GM18508 (cell line): ENCODE data around the gene C9orf153.
"Not testable (repeated sequence)": the region's sequence is repeated elsewhere in the genome, so short reads cannot be mapped to it uniquely, and the experiment has no call there.

Source experiments
- ATAC-seq: cut with Tn5 transposase; IDR thresholded peaks from one replicate; pipeline ENCODE4 v1.9.1; 2021; ENCODE audit warnings: moderate number of reproducible peaks; ENCODE audit not compliant: insufficient read depth, unreplicated experiment

The C9orf153 gene

DNA sequence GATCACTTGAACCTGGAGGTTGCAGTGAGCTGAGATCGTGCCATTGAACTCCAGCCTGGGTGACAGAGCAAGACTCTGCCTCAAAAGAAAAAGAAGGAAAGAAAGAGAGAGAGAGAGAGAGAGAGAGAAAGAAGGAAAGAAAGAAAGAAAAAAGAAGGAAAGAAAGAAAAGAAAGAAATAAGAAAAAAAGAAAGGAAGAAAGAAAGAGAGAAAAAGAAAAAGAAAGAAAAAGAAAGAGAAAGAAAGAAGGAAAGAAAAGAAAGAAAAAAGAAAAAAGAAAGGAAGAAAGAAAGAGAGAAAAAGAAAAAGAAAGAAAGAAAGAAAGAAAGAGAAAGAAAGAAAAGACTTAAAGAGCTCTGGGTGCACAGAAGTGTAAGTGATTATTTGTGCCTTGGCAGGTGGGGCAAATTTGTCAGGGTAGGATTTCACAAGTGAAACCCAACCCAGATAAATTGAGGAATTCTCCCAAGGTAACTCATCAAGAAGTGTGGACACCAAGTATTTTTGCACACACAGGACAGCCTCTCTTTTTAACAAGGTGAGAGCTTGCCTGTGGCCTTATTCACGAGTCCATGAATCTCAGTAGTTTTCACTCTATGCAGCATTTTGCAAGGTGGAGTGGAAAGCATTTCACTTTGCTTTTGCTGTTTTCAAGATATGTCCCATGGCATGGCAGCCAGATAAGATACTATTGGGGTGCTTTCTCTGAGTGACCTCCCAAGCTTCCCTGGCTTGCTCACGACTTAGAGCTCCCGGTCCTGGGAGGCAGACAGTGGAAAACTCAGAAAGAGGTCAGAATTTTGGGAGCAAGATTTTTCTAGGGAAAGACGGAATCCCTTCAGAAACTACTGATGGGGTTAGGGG, 57.8 kb downstream of the C9orf153 start:
- no peak for ATAC-seq

DNA sequence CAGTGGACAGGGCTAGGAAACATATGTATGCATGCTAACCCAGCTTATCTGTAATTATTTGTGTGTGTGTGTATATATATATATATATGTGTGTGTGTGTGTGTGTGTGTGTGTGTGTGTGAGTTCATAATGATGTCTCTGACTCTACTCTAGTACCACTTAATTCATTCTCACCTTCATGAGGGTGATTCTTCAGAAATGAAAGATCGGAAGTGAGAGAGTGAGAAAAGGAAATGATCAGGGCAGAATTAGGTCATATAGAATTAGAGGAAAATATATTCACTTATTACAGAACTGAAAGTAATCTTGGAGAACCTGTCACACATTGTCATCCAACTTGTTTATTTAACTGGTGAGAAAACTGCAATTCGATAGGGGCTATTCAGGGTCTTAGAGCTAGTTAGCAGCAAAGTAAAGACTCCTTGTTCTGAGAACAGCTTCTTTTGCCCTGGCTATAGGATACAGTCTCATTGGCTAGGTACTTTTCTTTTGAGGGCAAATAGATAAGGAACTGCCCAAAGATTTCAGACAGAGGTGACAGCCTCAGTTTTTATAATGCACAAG, 58.8 kb downstream of the C9orf153 start:
- ATAC-seq = no peak

DNA sequence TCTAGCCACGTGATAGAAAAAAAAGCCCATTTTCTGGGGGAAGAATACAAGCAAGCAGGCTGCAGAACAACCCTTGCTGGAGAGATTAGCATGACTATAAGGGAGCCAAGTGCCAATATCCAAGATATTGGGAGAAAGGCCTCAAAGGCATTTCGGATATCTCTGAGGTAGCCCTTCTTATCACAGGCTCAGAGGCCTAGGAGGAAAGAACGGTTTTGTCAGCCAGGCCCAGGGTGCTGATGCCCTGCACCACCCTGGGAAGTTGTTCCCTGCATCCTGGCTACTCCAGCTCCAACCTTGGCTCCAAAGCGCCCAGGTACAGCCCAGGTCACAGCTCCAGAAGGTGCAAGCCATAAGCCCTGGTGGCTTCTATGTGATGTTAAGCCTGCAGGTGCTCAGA, 66.4 kb downstream of the C9orf153 start:
- no peak for ATAC-seq

DNA sequence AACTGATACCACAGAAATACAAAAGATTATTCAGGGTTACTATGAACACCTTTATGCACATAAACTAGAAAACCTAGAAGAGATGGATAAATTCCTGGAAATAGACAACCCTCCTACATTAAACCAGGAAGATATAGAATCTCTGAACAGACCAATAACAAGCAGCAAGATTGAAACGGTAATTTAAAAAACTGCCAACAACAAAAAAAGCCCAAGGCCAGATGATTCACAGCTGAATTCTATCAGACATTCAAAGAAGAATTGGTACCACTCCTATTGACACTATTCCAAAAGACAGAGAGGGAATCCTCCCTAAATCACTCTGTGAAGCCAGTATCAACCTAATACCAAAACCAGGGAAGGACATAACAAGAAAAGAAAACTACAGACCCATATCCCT, 68.8 kb downstream of the C9orf153 start:
- ATAC-seq = not testable (repeated sequence)

DNA sequence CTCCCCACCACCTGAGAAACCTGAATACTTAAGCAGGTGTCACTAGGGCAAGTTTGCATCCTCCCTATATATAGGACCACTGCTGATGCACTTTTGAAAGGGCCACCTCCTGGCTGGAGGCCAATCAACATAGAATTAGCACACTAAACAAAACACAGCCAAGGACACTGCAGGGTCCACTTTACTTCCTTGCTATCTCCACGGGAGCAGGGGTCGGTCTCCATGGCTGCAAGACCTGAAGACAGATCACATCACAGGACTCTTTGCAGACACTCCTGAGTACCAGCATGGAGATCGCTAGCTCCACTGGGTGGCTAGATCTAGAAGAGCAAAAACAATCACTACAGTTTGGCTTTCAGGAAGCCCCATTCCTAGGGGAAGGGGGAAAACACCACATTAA, 72.3 kb downstream of the C9orf153 start:
- ATAC-seq = no peak

DNA sequence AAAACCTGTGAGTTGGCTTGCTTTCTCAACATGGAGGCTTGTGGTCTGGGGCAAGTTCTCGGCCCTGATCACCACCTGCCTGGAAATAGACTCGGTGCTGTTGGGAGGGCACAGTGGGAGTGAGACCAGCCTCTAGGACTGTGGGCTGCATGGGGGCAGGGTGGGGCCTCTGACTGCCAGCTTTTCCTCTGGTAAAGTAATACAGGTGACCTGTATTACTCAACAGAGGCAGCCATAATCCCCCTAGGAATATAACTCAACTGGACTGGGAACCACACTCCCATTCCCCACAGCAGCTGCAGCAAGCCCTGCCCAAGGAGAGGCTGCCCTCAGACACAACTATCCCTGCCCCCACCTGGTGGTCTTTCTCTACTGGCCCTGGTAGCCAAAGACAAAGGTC, 72.8 kb downstream of the C9orf153 start:
- no peak for ATAC-seq

DNA sequence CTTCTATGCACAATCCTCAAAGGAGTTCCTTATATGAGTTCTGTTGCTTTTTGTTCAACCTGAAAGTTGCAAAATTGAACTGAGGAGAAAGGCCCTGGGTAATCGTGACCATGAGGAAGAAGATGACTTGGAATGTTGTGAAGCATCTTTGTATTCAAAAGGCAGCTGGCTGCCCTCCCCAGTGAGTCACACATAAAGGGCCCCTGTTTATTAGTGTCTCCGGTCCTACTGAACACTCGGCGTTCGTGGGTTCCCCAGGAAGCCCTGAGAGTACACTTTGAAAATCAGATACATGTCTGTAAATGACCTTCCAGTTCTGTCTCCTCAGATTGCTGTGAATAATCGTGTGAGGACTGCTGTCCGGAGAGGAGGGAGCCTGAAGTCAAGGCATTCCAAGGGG, 73.6 kb downstream of the C9orf153 start:
- ATAC-seq = no peak

DNA sequence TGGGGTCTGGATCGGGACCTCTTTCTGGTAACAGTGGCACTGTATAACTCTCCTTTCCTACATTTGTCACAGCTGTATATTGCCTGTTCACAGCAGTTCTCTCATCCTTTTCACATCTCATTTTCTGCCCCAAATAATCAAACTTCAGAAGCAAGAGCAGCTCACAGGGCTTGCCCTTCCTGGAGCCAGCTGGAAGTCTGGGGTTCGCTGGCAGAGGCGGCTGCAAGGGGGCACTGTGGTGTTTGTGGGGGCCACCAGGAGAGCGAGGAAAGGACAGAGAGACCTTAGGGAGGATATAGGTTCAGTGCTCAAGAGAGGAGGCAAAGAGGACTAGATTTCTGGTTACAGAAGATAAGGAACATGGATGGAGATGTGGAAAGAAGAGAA, 75.3 kb downstream of the C9orf153 start:
- ATAC-seq = no peak

DNA sequence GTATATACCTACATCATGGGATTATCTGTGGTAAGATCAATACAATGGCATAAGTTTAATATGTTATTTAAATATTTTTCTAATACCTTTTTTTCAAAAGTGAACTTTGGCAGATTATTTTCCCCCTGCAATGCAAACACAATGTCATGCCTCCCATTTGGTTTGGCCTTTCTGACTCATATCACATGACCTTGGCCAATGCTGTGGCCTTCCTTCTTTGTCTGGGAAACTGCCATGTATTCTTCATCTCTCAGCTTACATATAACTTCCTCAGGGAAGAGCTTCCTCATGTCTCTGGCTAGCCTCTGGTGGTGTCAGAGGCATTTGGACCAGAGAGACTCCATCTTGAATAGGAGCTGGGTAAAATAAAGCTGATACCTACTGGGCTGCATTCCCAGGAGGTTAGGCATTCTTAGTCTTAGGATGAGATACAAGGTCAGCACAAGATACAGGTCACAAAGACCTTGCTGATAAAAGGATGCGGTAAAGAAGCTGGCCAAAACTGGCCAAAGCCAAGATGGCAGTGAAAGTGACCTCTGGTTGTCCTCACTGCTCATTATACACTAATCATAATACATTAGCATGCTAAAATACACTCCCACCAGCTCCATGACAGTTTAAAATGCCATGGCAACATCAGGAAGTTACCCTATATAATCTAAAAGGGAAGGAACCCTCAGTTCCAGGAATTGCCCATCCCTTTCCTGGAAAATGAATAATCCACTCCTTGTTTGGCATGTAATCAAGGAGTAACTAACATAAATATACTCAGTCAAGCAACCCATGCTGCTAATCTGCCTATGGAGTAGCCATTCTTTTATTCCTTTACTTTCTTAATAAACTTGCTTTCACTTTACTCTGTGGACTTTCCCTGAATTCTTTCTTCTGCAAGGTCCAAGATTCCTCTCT, 76.0 kb downstream of the C9orf153 start:
- no peak for ATAC-seq

DNA sequence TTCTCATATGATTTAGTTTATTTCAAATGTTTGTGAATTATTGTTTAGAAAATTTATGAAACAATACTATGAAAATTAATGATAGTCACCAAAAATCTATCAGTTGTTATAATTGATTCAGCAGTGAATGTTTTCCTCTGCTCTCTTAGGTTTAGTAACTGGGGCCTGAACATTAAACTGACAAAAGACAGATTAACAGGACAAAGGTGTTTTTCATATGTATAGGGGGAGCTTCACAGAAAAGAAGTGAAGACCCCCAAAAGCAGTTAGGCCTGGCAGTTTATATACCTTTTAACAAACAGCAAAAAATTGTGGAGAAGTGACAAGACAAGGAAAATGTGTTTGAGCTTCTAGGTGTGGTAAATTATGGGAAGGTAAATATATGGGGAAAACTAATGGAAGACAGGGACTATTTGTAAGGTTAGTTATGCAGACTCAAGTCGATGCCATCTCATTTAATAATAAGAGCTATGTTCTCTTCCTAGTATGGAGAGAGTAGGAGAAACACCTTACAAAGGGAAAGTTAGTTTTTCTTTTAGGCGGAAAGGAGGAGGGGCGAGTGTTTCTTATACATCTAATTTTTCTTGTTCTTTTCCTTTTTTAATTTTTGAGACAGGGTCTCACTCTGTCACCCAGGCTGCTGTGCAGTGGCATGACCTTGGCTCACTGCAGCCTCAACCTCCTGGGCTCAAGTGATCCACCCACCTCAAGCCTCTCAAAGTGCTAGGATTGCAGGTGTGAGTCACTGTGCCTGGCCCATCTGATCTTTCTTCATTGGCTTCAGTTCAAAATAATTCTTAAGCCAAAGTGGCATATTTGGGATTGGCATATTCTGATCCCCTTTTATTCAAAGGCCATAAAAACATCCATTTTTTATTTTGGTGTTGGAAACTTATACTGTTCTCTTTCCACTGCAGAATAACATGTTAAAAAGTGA, 77.8 kb downstream of the C9orf153 start:
- no peak for ATAC-seq

DNA sequence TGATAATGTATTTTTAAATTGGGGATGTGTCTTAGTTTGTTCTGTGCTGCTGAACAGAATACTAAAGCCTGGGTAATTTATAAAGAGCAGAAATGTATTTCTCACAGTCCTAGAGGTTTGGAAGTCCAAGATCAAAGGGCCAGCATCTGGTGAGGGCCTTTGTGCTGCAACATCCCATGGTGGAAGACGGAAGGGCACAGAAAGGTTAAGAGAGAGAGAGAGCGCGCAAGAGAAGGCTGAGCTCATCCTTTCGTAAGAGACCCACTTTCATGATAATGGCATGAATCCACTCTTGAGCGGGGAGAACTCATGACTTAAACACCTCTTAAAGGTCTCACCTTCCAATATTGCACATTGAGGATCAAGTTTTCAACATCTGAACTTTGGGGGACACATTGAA, 81.0 kb downstream of the C9orf153 start:
- ATAC-seq = no peak

DNA sequence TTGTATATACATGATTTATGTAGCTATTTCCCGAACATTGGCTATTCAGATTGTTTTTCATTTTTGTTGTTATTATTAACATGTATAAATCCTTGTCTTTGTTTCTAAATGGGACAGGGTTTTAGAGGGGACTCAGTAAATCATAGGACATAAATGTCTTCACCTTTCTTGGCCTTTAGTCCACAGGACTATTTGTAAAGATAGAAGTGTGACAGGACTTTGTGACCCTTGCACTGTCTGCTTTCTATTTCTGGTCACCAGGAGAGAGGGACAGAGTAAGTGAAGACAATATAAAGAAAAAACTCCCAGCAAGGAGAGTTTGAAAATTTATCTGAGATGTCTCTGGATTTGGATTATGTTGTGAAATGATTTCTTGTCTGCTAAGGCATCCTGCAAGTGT, 81.5 kb downstream of the C9orf153 start:
- no peak for ATAC-seq

DNA sequence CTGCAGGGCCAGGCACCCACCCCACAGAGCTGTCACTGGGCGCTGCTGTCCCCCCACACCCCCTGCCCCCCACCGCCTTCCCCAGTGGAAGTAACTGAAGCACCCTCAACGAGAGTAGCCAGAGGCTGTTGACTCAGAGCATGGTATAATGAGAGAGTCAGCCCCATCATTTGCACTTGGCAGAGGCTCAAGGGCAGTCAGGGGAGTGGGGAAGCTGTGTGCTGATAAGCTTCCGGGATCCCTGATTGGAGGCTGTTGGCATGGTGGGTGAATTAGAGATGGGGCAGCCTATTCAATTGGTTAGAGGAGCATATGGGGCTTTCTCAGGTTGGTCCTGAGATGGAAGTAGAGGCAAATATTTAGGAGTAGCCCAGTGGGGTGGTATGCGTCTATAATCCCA, 83.0 kb downstream of the C9orf153 start:
- no peak for ATAC-seq

DNA sequence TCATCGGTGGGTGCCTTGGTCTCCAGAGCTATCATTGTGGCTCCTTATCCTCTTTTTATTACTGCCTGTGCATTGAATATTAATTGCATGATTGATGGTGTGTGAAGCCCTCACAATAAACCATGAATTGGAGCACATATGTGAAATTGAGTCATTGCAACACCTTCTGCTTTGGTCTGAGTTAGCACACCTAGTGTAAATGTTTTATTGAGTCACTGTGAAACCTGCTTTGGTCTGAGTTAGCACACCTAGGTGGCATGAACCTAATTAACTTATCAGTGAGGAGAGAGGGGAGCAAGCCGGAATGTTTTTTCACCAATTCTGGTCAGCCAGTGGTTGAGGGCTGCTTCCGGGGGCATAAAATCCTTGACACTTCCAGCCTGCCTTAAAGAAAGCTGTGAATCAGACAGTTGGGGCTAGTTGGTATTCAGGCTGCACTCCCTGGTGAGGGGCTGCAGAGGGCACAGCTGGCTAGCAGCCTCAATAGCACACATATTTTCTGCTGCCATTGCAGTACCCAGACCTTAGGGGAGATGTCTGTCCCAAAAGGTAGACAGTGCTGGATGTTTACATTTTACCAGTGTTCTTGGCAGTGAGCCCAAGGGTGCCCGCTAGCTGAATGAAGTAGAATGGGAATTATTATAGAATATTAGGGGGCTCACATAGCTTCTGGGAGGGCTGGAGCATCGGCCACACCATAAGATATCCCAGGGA, 83.6 kb downstream of the C9orf153 start:
- no peak for ATAC-seq

DNA sequence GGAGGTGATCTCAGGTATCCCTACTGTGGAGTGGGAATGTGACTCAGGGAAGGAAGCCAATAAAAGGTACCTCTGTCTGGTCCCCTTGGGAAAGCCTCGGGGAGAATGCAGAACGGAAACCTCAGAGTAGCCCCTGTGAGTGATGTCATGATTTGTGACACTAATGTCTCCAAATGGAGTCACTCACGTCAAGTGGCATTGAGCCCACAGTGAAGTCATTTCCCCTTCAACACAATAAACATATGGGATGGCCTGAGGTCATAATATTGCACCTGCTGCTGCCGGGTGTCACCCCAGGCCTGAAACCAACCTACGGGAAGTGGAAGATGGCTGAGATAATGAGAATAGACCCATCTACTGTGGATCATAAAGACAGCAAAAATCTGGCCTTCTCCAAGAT, 84.2 kb downstream of the C9orf153 start:
- no peak for ATAC-seq
